ENCODE results near the gene DLEC1. TPM values are rescaled to one million over a fixed set of nuclear protein-coding genes. Genes with fewer than 3 reads are reported as not detected.

Gene DLEC1
- total and polyA plus RNA-seq, 4 donors, result 0.25 to 0.69 (median 0.42) TPM

DNA sequence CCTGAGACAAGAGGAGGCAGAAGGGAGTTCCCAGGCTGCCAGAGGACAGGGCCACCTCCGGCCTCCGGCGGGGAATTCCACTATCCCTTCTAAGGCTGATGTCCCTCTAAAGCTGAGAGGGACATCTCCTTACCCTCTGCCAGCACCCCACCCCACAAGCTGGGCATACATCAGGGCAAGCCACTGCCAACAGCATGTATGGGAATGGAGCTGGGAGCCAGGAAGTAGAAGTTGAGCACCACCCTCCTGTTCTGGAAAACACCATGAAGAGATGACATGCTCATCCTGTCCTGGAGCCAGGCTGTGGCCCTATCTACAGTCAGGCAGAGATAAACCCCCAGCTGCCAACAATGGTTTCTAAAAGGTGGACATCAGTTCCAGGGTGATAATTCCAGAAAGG lies 16.7 kb upstream of the DLEC1 start:
- peaks cover 0 to 9% of the 10 kb centered on the region in 2 donors for H3K36me3 ChIP-seq (ENCODE audit: control insufficient read depth in 1 of 2, insufficient read depth in 2 of 2, low read length in 1 of 2)
- H3K4me1 ChIP-seq (ENCODE audit: control insufficient read depth in 1 of 2, insufficient read depth in 2 of 2, low read length in 2 of 2), result no peaks in the 10 kb centered on the region
- intact Hi-C loops (cut with DNase I), result no loop called here
- H3K27me3 ChIP-seq (ENCODE audit: control insufficient read depth in 1 of 2, insufficient read depth in 2 of 2, low read length in 1 of 2), result no peaks in the 10 kb centered on the region
- ATAC-seq (ENCODE audit: low FRiP score), result no peak
- no peak overlapping the region for H3K27ac ChIP-seq (ENCODE audit: low read depth in 1 of 2, low read length in 2 of 2)
- no peaks in the 10 kb centered on the region for H3K9me3 ChIP-seq (ENCODE audit: control insufficient read depth, low read length)
- WGBS, 2 donors, result 64 to 71% methylated on average over 3 of the region's 3 CpGs
- peak in 1 of 2 donors; percentile 27 for DNase-seq
- no peak overlapping the region for H3K4me3 ChIP-seq (ENCODE audit: low read length in 2 of 2)

DNA sequence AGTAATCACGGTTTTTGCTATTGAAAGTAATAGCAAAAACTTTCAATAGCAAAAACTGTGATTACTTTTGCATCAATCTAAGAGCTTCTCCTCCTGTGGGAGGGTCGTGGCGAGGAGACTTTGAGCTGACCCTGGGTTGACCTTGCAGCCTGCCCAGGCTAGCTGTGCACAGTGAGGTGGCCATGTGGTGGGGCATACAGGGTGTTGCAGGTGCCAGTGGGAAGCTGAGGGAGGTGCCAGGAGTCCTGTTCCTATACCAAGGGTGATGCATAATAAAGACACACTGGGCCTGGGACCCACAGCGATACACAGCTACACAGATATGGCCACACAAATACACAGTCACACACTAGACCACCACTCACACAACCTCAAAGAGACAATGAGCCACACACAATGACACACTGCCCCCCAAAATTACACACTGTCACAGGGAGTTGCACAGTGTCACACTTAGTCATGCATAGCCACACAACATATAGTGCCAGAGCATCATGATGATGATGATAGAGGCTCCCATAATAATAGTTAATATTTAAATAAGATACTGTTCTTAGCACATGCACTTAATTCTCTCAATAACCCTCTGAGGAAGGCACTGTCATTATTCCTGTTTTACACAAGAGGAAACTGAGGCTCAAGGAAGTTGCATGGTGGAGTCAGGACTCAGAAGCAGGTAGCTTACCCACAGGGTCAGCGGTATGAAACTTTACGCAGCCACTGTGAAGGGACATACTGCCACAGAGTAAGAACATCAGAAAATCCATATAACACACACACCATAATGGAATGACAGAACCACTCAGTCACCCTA lies 15.9 kb upstream of the DLEC1 start:
- Histone ChIP-seq H3K36me3 (ENCODE audit: control insufficient read depth in 1 of 2, insufficient read depth in 2 of 2, low read length in 1 of 2) (peaks cover 0 to 6% of the 10 kb centered on the region in 2 donors), H3K4me1 (ENCODE audit: control insufficient read depth in 1 of 2, insufficient read depth in 2 of 2, low read length in 2 of 2) (no peaks in the 10 kb centered on the region), H3K27me3 (ENCODE audit: control insufficient read depth in 1 of 2, insufficient read depth in 2 of 2, low read length in 1 of 2) (no peaks in the 10 kb centered on the region), H3K9me3 (ENCODE audit: control insufficient read depth, low read length) (no peaks in the 10 kb centered on the region), H3K4me3 (ENCODE audit: low read length in 2 of 2) (no peak overlapping the region), H3K27ac (ENCODE audit: low read depth in 1 of 2, low read length in 2 of 2) (no peak overlapping the region)
- DNase-seq (peak in 1 of 2 donors; percentile 42), ATAC-seq (ENCODE audit: low FRiP score) (no peak)
- intact Hi-C loops (cut with DNase I), result no loop called here
- WGBS, 2 donors, result 83 to 87% methylated on average over 6 of the region's 6 CpGs

DNA sequence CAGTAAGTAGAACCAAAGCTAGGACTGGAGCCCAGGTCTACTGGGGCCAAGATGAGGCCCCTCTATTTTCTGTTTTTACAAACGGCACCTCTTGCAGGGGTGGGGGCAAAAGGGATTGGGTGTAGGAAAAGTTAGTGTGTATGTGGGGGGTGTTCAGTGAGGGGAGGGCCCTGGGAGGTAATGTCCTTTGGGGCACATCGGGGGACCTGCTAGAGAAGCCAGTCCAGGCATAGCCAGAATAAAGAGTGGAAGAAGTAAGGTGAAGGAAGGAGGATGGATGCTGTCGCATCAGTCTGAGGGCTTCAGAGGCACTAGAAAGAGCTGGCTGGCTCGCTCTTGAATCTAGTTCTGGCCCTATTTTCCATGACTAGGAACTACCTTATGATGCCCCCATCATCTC lies 12.2 kb upstream of the DLEC1 start:
- Histone ChIP-seq H3K27me3 (ENCODE audit: control insufficient read depth in 1 of 2, insufficient read depth in 2 of 2, low read length in 1 of 2) (no peaks in the 10 kb centered on the region), H3K4me3 (ENCODE audit: low read length in 2 of 2) (no peak overlapping the region), H3K4me1 (ENCODE audit: control insufficient read depth in 1 of 2, insufficient read depth in 2 of 2, low read length in 2 of 2) (peaks cover 0 to 1% of the 10 kb centered on the region in 2 donors), H3K27ac (ENCODE audit: low read depth in 1 of 2, low read length in 2 of 2) (no peak overlapping the region), H3K9me3 (ENCODE audit: control insufficient read depth, low read length) (no peaks in the 10 kb centered on the region), H3K36me3 (ENCODE audit: control insufficient read depth in 1 of 2, insufficient read depth in 2 of 2, low read length in 1 of 2) (no peaks in the 10 kb centered on the region)
- WGBS, 2 donors, result 76 to 82% methylated on average over 4 of the region's 4 CpGs
- no peak for ATAC-seq (ENCODE audit: low FRiP score)
- intact Hi-C loops (cut with DNase I), result no loop called here
- DNase-seq, result no peak

DNA sequence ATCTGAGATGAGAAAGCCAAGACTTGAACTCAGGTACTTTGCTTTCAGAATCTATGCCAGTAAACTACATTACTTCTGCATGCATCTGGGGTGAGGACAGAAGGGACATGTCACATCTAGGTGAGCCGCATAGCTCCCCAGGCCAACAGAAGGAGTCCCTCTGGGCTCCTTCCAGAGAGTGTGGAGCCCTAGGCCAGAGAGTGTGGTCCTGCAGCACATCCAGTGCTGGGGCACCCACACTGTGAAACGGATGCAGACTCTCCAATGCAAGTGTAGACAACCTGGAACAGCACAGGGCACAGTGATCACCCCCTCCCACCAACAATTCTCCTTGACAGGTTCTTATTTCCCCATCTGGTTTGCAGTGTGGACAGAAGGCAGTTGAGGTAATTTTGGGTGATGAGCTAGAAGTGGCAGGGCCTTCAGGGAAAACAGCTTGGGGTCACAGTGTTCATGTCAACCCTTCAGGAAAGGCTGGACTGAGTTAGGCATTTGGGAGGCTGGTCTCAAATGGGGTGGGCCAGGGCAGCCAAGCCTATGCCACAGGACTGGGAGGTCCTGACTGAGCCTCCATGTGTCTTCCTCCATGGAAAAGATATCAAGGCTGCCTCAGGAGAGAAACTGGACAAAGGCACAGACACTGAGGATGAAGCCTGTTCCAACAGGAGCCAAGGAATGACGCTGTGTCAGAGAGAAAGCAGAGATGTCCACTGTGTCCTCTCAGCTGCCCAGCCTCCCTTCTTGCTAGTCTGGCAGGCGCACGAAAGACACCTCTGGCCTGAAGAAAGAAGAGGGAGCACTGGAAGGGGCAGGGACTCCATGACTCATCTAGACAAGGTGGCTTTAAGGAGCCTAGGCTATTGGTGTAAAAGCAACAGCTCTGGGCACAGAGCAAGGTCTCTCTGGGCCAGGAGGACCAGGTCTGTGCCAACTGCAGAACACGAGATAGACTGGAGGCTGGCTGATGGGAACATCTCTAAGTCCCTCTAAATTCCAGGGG lies 11.2 kb upstream of the DLEC1 start:
- 62 to 63% methylated on average over 6 of the region's 6 CpGs for WGBS, 2 donors
- Histone ChIP-seq H3K36me3 (ENCODE audit: control insufficient read depth in 1 of 2, insufficient read depth in 2 of 2, low read length in 1 of 2) (no peaks in the 10 kb centered on the region), H3K4me1 (ENCODE audit: control insufficient read depth in 1 of 2, insufficient read depth in 2 of 2, low read length in 2 of 2) (peaks cover 0 to 1% of the 10 kb centered on the region in 2 donors), H3K27me3 (ENCODE audit: control insufficient read depth in 1 of 2, insufficient read depth in 2 of 2, low read length in 1 of 2) (no peaks in the 10 kb centered on the region), H3K9me3 (ENCODE audit: control insufficient read depth, low read length) (no peaks in the 10 kb centered on the region), H3K4me3 (ENCODE audit: low read length in 2 of 2) (no peak overlapping the region), H3K27ac (ENCODE audit: low read depth in 1 of 2, low read length in 2 of 2) (peak overlapping the region in 1 of 2 donors; percentile 7)
- DNase-seq (no peak), ATAC-seq (ENCODE audit: low FRiP score) (no peak)
- intact Hi-C loops (cut with DNase I), result no loop called here

DNA sequence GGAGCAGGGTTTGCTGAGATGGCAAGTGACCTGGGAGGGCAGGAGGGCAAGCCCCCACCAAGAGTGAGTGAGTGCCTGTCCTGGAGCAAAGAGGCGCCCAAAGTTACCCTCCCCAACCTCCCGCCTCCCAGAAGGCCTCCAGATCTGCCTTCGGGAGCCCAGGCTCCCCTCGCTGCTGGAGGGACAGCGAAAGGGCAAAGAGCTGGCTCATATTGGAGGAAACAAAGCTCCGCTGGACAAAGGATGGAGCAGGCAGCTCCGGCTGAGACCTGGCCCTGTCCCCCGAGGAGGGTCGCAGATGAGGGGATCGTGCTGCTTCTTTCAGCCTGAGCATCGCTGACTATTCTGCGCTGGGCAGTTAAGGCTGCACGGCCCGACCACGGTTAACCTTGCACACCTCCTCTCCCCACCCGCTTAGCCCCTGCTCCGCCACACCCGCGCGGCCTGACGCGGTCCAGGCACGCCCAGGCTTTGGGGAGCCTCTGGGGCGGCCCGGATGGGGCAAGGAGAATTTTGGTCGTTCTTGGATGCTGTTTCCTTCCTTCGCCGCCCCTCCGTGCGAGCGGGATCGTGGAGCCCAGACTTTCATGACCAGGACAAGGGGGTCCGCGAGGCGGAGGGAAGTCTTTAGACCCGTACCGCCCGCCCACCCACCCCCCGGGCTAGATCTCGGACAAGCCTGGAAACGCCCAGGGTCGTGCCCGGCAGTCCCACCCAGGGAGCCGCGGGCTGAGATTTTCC lies 10.2 kb upstream of the DLEC1 start:
- DNase-seq (no peak), ATAC-seq (ENCODE audit: low FRiP score) (no peak)
- H3K9me3 ChIP-seq (ENCODE audit: control insufficient read depth, low read length), result no peaks in the 10 kb centered on the region
- peak overlapping the region; percentile 60 to 67 for H3K27ac ChIP-seq (ENCODE audit: low read depth in 1 of 2, low read length in 2 of 2)
- peaks cover 0 to 1% of the 10 kb centered on the region in 2 donors for H3K4me1 ChIP-seq (ENCODE audit: control insufficient read depth in 1 of 2, insufficient read depth in 2 of 2, low read length in 2 of 2)
- intact Hi-C loops (cut with DNase I), result no loop called here
- no peaks in the 10 kb centered on the region for H3K36me3 ChIP-seq (ENCODE audit: control insufficient read depth in 1 of 2, insufficient read depth in 2 of 2, low read length in 1 of 2)
- no peaks in the 10 kb centered on the region for H3K27me3 ChIP-seq (ENCODE audit: control insufficient read depth in 1 of 2, insufficient read depth in 2 of 2, low read length in 1 of 2)
- WGBS, 2 donors, result 2 to 6% methylated on average over 43 to 45 of the region's 45 CpGs
- peak overlapping the region; percentile 61 to 88 for H3K4me3 ChIP-seq (ENCODE audit: low read length in 2 of 2)

DNA sequence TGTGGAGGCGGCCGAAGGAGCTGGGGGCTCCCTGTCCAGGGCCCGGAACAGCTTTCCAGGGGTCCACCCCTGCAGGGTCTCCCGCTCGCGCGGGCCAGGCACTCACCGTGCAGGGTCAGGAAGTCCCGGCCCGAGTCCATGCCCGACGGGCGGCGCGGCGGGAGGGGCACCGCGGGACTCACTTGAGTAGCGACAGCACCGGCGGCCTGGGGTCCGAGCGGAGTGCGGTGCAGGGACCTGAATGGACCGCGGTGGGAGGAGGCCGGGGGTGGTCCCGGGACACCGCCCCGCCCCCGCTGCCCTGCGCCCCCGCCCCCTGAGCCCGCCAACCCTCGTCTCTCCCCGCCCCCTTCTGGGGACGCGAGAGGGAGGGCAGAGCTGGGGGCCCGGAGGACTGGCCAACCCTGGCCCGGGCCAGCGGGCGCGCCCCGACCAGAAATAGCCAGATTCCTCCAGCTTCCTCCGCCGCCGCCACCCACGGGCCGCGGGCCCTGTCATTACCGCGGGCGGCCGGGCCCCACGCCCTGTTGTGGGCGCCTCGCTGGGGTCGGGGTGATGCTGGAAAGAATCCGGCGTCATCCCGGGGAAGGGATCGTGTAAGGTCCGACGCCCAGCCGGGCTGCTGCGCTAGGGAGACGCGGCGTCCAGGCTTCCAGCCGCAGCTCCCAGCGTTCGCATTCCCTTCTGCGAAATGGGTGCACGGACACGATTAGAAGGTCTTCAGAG lies 9.4 kb upstream of the DLEC1 start, which contains the start of gene PLCD1:
TSS of gene PLCD1 (minus strand) at position 243 of the 726 bp plus-strand sequence. CDS start at position 140, 103 bp downstream.
- H3K4me3 ChIP-seq (ENCODE audit: low read length in 2 of 2), result peak within 1 kb of the TSS; percentile 61 to 88
- no peaks in the 10 kb centered on the region for H3K27me3 ChIP-seq (ENCODE audit: control insufficient read depth in 1 of 2, insufficient read depth in 2 of 2, low read length in 1 of 2)
- no peaks in the 10 kb centered on the region for H3K36me3 ChIP-seq (ENCODE audit: control insufficient read depth in 1 of 2, insufficient read depth in 2 of 2, low read length in 1 of 2)
- peak; percentile 82 for ATAC-seq (ENCODE audit: low FRiP score)
- peak; percentile 93 to 95 for DNase-seq
- WGBS, 2 donors, result 1% methylated on average over 63 to 75 of the region's 75 CpGs
- intact Hi-C loops (cut with DNase I), result loop anchor here in 1 of 2 donors (10.0 kb wide), 1 partner anchor 135 kb away; the partner anchor contains the start of gene OXSR1
- H3K4me1 ChIP-seq (ENCODE audit: control insufficient read depth in 1 of 2, insufficient read depth in 2 of 2, low read length in 2 of 2), result peaks cover 0 to 1% of the 10 kb centered on the region in 2 donors
- H3K9me3 ChIP-seq (ENCODE audit: control insufficient read depth, low read length), result no peaks in the 10 kb centered on the region
- H3K27ac ChIP-seq (ENCODE audit: low read depth in 1 of 2, low read length in 2 of 2), result peak within 1 kb of the TSS; percentile 89 to 96

DNA sequence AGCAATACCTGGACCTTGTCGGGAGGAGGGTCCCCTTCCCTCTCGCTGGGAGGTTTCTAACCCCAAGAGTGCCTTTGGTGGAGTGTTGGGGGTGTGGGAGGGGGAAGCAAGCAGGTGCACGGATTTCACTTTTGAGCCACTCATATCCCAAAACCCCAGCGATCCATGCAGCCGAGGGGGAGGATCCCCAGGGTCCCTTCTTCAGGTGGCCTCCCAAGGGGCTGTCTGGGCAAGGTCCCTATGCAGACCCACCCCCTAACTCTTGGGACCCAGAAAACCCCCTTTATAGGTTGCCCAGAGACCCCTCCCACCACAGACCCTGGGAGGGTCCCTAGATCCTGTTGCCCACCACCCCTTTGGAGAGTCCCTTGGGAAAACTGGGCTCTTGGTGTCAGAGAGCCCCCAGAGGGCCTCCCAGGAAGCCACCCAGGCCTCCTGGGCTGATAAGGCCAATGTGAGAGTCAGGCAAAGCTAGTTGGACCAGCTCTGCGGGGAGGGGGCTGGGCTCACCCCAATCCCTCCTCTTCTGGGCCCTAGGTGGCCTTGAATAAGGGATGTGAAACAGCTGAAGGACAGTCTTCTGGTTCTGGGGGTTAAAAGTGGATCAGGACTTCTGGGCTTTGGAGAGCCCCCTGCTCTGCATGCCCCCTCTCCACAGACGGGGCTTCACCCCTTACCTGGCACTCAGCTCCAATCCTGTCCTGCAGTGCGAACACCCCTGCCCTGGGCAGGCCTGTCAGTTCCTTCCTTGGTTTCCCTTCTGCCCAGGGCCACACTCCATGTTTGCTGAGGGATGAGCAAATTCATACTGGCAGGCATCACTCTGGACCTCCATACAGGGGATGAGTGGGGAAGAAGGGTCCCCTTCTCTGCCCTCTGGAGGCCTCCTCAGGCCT lies 8.6 kb upstream of the DLEC1 start:
- no peak for DNase-seq
- H3K27ac ChIP-seq (ENCODE audit: low read depth in 1 of 2, low read length in 2 of 2), result peak overlapping the region; percentile 89 to 96
- peaks cover 0 to 1% of the 10 kb centered on the region in 2 donors for H3K4me1 ChIP-seq (ENCODE audit: control insufficient read depth in 1 of 2, insufficient read depth in 2 of 2, low read length in 2 of 2)

More for the DNA sequence above, 8.6 kb upstream of the DLEC1 start:
- Histone ChIP-seq H3K27me3 (ENCODE audit: control insufficient read depth in 1 of 2, insufficient read depth in 2 of 2, low read length in 1 of 2) (no peaks in the 10 kb centered on the region), H3K4me3 (ENCODE audit: low read length in 2 of 2) (peak overlapping the region; percentile 47 to 59), H3K9me3 (ENCODE audit: control insufficient read depth, low read length) (no peaks in the 10 kb centered on the region), H3K36me3 (ENCODE audit: control insufficient read depth in 1 of 2, insufficient read depth in 2 of 2, low read length in 1 of 2) (no peaks in the 10 kb centered on the region)
- 29 to 32% methylated on average over 8 of the region's 8 CpGs for whole genome bisulfite sequencing, 2 donors
- no peak for ATAC-seq (ENCODE audit: low FRiP score)
- intact Hi-C loops (cut with DNase I), result loop anchor here in 1 of 2 donors (10.0 kb wide), 1 partner anchor 134 kb away; the partner anchor contains the start of gene OXSR1

Measured in aorta (tissue), 5 donors.